ENCODE data around the gene ITGAX. TPM values are rescaled to one million over a fixed set of nuclear protein-coding genes. Genes with fewer than 3 reads are reported as not detected.

The ITGAX gene
- total RNA-seq, 1 experiment from 2014 or later, result 1.9 TPM

DNA sequence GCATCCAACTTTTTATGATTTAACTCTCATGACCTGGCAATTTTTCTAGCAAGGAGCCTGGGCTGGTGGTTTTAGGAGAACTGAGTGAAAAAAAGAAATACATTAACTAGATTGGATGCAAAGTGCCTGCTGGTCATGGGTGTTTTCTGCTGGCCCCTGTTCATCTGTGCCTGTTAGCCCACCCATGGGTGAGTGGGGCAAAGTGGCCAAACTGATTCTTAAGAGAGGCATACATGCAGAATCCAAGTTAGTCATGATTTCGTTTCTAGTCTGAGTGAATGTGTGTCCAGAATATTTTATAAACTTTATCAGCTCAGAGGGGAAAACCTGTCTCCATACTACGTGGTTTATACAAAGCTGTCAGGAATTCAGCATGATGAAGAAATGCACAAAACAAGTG, 33.6 kb downstream of the ITGAX start:
- POLR2A ChIA-PET, result no interaction called here
- Histone ChIP-seq H3K4me1 (ENCODE audit: control insufficient read depth in 1 of 2, insufficient read depth in 2 of 2, low read length in 2 of 2) (peaks cover 23 to 33% of the 10 kb centered on the region in 2 experiments), H3K79me2 (ENCODE audit: insufficient read depth, low read length) (no peaks in the 10 kb centered on the region), H3K9me2 (ENCODE audit: insufficient read depth) (no peaks in the 10 kb centered on the region), H3K4me2 (ENCODE audit: low read length) (no peak overlapping the region), H3K9ac (ENCODE audit: low read length) (no peak overlapping the region), H3K36me3 (ENCODE audit: control insufficient read depth in 1 of 2, insufficient read depth in 2 of 2, low read length in 2 of 2) (no peaks in the 10 kb centered on the region), H3K9me3 (ENCODE audit: control insufficient read depth in 1 of 2, insufficient read depth in 1 of 2, low read depth in 1 of 2, low read length in 2 of 2) (no peaks in the 10 kb centered on the region), H3K27ac (ENCODE audit: low read depth, low read length) (no peak overlapping the region), H3K27me3 (ENCODE audit: insufficient read depth, low read length) (no peaks in the 10 kb centered on the region), H3K4me3 (replicated peaks in 1 of 2; ENCODE audit: low read depth in 1 of 2, low read length in 2 of 2) (no peak overlapping the region), H2AFZ (ENCODE audit: low read depth, low read length, poor library complexity, severe bottlenecking) (no peak overlapping the region), H4K20me1 (ENCODE audit: insufficient read depth) (no peaks in the 10 kb centered on the region)
- ATAC-seq (no peak), DNase-seq (ENCODE audit: low read depth, low spot score) (no peak)
- RAD21 ChIA-PET (ENCODE audit: low non-redundant PET in 1 of 2, low total read pairs in 2 of 2, uncharacterized antibody in 2 of 2, unreplicated experiment in 2 of 2), result no interaction called here
- intact Hi-C loops (cut with micrococcal nuclease), result no loop called here
- BruUV-seq (replicated peaks), result no TSS peak
- CTCF ChIA-PET, result no interaction called here
- TF ChIP-seq, protein P1, sequence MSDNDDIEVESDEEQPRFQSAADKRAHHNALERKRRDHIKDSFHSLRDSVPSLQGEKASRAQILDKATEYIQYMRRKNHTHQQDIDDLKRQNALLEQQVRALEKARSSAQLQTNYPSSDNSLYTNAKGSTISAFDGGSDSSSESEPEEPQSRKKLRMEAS (IDR thresholded peaks at IDR 0.05), result no peak
- TF ChIP-seq FOSL1 (IDR thresholded peaks at IDR 0.05; ENCODE audit: low read depth), result no peak
- no peak for TF ChIP-seq CBX3 (IDR thresholded peaks at IDR 0.05; ENCODE audit: low read depth)
- no peak for TF ChIP-seq YY1 (IDR thresholded peaks at IDR 0.05; ENCODE audit: extremely low read depth, insufficient replicate concordance, low read depth, low read length)
- no peak for TF ChIP-seq SIN3A (IDR thresholded peaks at IDR 0.05; ENCODE audit: low read depth)
- TF ChIP-seq, protein P2, sequence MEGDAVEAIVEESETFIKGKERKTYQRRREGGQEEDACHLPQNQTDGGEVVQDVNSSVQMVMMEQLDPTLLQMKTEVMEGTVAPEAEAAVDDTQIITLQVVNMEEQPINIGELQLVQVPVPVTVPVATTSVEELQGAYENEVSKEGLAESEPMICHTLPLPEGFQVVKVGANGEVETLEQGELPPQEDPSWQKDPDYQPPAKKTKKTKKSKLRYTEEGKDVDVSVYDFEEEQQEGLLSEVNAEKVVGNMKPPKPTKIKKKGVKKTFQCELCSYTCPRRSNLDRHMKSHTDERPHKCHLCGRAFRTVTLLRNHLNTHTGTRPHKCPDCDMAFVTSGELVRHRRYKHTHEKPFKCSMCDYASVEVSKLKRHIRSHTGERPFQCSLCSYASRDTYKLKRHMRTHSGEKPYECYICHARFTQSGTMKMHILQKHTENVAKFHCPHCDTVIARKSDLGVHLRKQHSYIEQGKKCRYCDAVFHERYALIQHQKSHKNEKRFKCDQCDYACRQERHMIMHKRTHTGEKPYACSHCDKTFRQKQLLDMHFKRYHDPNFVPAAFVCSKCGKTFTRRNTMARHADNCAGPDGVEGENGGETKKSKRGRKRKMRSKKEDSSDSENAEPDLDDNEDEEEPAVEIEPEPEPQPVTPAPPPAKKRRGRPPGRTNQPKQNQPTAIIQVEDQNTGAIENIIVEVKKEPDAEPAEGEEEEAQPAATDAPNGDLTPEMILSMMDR (IDR thresholded peaks at IDR 0.05 in 2 of 3, conservative IDR thresholded peaks at IDR 0.05 in 1 of 3; ENCODE audit: borderline replicate concordance in 1 of 3, insufficient read depth in 1 of 3, low read depth in 2 of 3, low read length in 2 of 3), result no peak
- TF ChIP-seq POLR2A (IDR thresholded peaks at IDR 0.05; ENCODE audit: borderline replicate concordance, extremely low read depth, insufficient read depth, insufficient read length), result no peak
- no peak for TF ChIP-seq JUND (IDR thresholded peaks at IDR 0.05)
- TF ChIP-seq EZH2 (IDR thresholded peaks at IDR 0.05), result no peak
- no peak for TF ChIP-seq EGR1 (IDR thresholded peaks at IDR 0.05; ENCODE audit: low read depth)
- TF ChIP-seq SRF (IDR thresholded peaks at IDR 0.05; ENCODE audit: low read depth), result no peak
- no peak for TF ChIP-seq REST (IDR thresholded peaks at IDR 0.05; ENCODE audit: low read depth)
- TF ChIP-seq, protein P3, sequence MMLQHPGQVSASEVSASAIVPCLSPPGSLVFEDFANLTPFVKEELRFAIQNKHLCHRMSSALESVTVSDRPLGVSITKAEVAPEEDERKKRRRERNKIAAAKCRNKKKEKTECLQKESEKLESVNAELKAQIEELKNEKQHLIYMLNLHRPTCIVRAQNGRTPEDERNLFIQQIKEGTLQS (IDR thresholded peaks at IDR 0.05), result no peak
- no peak for TF ChIP-seq ZFX (IDR thresholded peaks at IDR 0.05)
- TF ChIP-seq ZNF274 (IDR thresholded peaks at IDR 0.05; ENCODE audit: low read depth, low read length), result no peak
- no peak for TF ChIP-seq SP1 (IDR thresholded peaks at IDR 0.05; ENCODE audit: low read depth)
- TF ChIP-seq POLR2AphosphoS5 (IDR thresholded peaks at IDR 0.05; ENCODE audit: low read depth, low read length), result no peak
- TF ChIP-seq RAD21 (IDR thresholded peaks at IDR 0.05; ENCODE audit: low read depth), result no peak
